ENCODE results near the gene BAIAP2L2.

DNA sequence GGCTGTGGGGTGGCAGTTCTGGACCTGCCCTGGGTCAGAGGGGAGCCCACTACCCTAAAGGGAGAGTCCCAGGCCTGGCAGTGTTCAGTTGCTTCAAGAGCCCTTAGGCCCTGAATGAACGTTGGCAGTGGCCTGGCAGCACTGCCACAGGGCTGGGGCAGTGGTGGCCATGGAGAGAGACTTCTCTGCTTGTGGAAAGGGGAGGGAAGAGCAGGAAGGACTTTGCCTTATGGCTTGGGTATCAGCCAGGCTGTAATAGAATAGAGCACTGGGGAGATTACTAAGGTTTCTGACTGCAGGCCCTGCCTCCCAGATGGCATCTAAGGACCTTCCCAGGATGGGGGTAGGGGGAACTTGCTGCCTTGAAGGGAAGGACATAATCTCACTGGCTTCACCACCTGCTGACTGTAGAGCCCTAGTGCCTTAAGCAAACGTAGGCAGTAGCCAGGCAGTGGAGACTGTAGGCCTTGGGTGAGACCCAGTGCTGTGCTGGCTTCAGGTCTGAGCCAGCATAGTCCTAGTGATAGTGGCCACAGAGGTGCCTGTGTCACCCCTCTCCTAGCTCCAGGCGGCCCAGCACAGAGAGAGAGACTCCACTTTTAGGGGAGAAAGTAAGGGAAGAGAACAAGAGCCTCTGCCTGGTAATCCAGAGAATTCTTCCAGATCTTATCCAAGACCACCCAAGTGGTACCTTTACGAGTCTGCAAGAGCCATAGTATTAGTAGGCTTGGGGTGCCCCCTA, 43.5 kb upstream of the BAIAP2L2 start:
- TF ChIP-seq, protein P1, sequence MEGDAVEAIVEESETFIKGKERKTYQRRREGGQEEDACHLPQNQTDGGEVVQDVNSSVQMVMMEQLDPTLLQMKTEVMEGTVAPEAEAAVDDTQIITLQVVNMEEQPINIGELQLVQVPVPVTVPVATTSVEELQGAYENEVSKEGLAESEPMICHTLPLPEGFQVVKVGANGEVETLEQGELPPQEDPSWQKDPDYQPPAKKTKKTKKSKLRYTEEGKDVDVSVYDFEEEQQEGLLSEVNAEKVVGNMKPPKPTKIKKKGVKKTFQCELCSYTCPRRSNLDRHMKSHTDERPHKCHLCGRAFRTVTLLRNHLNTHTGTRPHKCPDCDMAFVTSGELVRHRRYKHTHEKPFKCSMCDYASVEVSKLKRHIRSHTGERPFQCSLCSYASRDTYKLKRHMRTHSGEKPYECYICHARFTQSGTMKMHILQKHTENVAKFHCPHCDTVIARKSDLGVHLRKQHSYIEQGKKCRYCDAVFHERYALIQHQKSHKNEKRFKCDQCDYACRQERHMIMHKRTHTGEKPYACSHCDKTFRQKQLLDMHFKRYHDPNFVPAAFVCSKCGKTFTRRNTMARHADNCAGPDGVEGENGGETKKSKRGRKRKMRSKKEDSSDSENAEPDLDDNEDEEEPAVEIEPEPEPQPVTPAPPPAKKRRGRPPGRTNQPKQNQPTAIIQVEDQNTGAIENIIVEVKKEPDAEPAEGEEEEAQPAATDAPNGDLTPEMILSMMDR (IDR thresholded peaks at IDR 0.05) = no peak
- TF ChIP-seq ZFX (IDR thresholded peaks at IDR 0.05; ENCODE audit: borderline replicate concordance) = no peak

Measured in 22Rv1 (cell line).